Measurements from ENCODE around the gene IDS. TPM values are rescaled to one million over a fixed set of nuclear protein-coding genes. Genes with fewer than 3 reads are reported as not detected.

Gene IDS
- total and polyA plus RNA-seq, 2 of the 8 experiments (the other 6 are each of a cell fraction or from before 2014, with no cell fraction given): 19.9 to 20.7 TPM

- TF ChIP-seq CHD7 (IDR thresholded peaks at IDR 0.05; ENCODE audit: insufficient replicate concordance, low read length) (no peak), CBX5 (IDR thresholded peaks at IDR 0.05; ENCODE audit: low read depth, low read length) (no peak), GABPA (IDR thresholded peaks at IDR 0.05; ENCODE audit: borderline replicate concordance, insufficient read depth, low read length) (no peak), TEAD4 (IDR thresholded peaks at IDR 0.05; ENCODE audit: low read depth, low read length) (no peak), SIX5 (IDR thresholded peaks at IDR 0.05; ENCODE audit: low read depth, low read length) (no peak), HDAC2 (IDR thresholded peaks at IDR 0.05; ENCODE audit: borderline replicate concordance in 1 of 2, low read depth in 2 of 2, low read length in 2 of 2) (no peak)
Measured at GRCh38 chrX:149467461-149467860, 37.6 kb downstream of the IDS start (continued).

Measured in H1 (cell line).